Testis (tissue), 2 donors: ENCODE data around the gene OPHN1.

Experiments used
- CTCF ChIP-seq, 3 experiments: fragments of 450-650 bp in 2 of 3; fragments of 200-600 bp in 1 of 3; sonication (generic) in 1 of 3; IDR thresholded peaks; one replicate each; pipeline ENCODE4 v1.5.1; 2016 to 2019; ENCODE audit warnings: antibody characterized with exemption in 3 of 3, mild to moderate bottlenecking in 2 of 3, moderate library complexity in 1 of 3
- POLR2A ChIP-seq: fragments of 450-650 bp; IDR thresholded peaks from one replicate; pipeline ENCODE4 v1.6.1; 2017; ENCODE audit warnings: antibody characterized with exemption, mild to moderate bottlenecking, moderate library complexity

- TF ChIP-seq CTCF (IDR thresholded peaks at IDR 0.05) (no peak), POLR2A (no peak)
Observed at GRCh38 chrX:68292471-68292870, 140.8 kb downstream of the OPHN1 start.
